Breast epithelium (tissue), 3 donors: Measurements from ENCODE around the gene CCDC169.

Experiments
- CTCF ChIP-seq, 3 donors: fragments of 450-650 bp; IDR thresholded peaks; one replicate each; pipeline ENCODE4 v1.5.1; 2016 to 2017; ENCODE audit warnings: antibody characterized with exemption in 3 of 3, mild to moderate bottlenecking in 3 of 3, moderate library complexity in 3 of 3
- POLR2A ChIP-seq: fragments of 450-650 bp; IDR thresholded peaks from one replicate; pipeline ENCODE4 v1.6.1; 2016; ENCODE audit warnings: antibody characterized with exemption, mild to moderate bottlenecking, moderate library complexity

- TF ChIP-seq POLR2A (no peak), CTCF (IDR thresholded peaks at IDR 0.05) (no peak)
Measured at GRCh38 chr13:36298535-36299068, 988 bp upstream of the CCDC169 start.
